H1 (cell line): Measurements from ENCODE around the gene HACD2. TPM values are rescaled to one million over a fixed set of nuclear protein-coding genes. Genes with fewer than 3 reads are reported as not detected.

ENCODE experiments used
- CTCF ChIA-PET: fragments of 300-600 bp; sonication (Branson Sonifier 250); formaldehyde crosslinking; loops from one replicate; lab custom pipeline; 2021; ENCODE audit not compliant: partially characterized antibody; lab: Charles Lee
- POLR2A ChIA-PET: fragments of 300-600 bp; sonication (Branson Sonifier 250); formaldehyde crosslinking; loops from one replicate; lab custom pipeline; 2021; ENCODE audit warnings: inconsistent platforms; ENCODE audit not compliant: partially characterized antibody; lab: Charles Lee
- DNase-seq, 2 experiments: peaks; one replicate each; pipeline versions ENCODE4 v3.0.0 to v3.0.0-alpha.2; 2010 to 2022; ENCODE audit warnings: low spot score in 2 of 2, low read depth in 1 of 2, mixed read lengths in 1 of 2
- FAIRE-seq: peaks from 2 replicates; lab custom pipeline; 2011; peaks lifted over from hg19 to GRCh38; lab: Jason Lieb, UNC
- H2AFZ ChIP-seq: 2 replicates; pipeline ENCODE4 v1.8.1; 2012; ENCODE audit warnings: low read length, inconsistent platforms
- H2AK5ac ChIP-seq: 2 replicates; pipeline ENCODE4 v1.6.1; 2013; ENCODE audit warnings: low read depth, low read length
- H2BK120ac ChIP-seq: replicated peaks from 2 replicates; pipeline ENCODE3; 2013; ENCODE audit warnings: low read depth, low read length, inconsistent platforms
- H2BK12ac ChIP-seq: 2 replicates; pipeline ENCODE4 v1.6.1; 2013; ENCODE audit warnings: low read depth, low read length
- H2BK15ac ChIP-seq: 2 replicates; pipeline ENCODE4 v1.6.1; 2013; ENCODE audit warnings: low read length
- H2BK20ac ChIP-seq: 2 replicates; pipeline ENCODE4 v1.6.1; 2013; ENCODE audit warnings: low read length
- H2BK5ac ChIP-seq: 2 replicates; pipeline ENCODE4 v1.6.1; 2013; ENCODE audit warnings: low read depth, low read length
- H3K14ac ChIP-seq: 2 replicates; pipeline ENCODE4 v1.6.1; 2013; ENCODE audit warnings: inconsistent platforms; ENCODE audit not compliant: insufficient read length
- H3K18ac ChIP-seq: 2 replicates; pipeline ENCODE4 v1.6.1; 2013; ENCODE audit warnings: low read length; ENCODE audit errors: extremely low read depth
- H3K23ac ChIP-seq: 2 replicates; pipeline ENCODE4 v1.6.1; 2013; ENCODE audit warnings: inconsistent platforms; ENCODE audit not compliant: insufficient read length
- H3K23me2 ChIP-seq: 2 replicates; pipeline ENCODE4 v1.6.1; 2013; ENCODE audit warnings: low read depth, low read length
- H3K27ac ChIP-seq: 2 replicates; pipeline ENCODE4 v1.6.1; 2011; ENCODE audit warnings: low read depth, low read length, inconsistent platforms
- H3K27me3 ChIP-seq, 4 experiments: replicated peaks in 1 of 4; 1 replicate in 1 of 4; 2 replicates in 3 of 4; pipeline versions ENCODE4 v1.6.1 to v1.8.1; 2011 to 2013; ENCODE audit warnings: low read length in 3 of 4, mild to moderate bottlenecking in 3 of 4, inconsistent platforms in 2 of 4, mixed read lengths in 2 of 4, moderate library complexity in 1 of 4; ENCODE audit not compliant: control insufficient read depth in 3 of 4, insufficient read depth in 3 of 4; ENCODE audit errors: extremely low read depth in 1 of 4
- H3K36me3 ChIP-seq, 4 experiments: 2 replicates each; pipeline versions ENCODE4 v1.6.1 to v1.8.1; 2011 to 2013; ENCODE audit warnings: mild to moderate bottlenecking in 4 of 4, low read length in 3 of 4, moderate library complexity in 2 of 4, control low read depth in 1 of 4, inconsistent platforms in 1 of 4; ENCODE audit not compliant: insufficient read depth in 4 of 4, control insufficient read depth in 2 of 4
- H3K4ac ChIP-seq: replicated peaks from 2 replicates; pipeline ENCODE3; 2013; ENCODE audit warnings: low read length, low read depth, mixed read lengths, inconsistent platforms; ENCODE audit not compliant: insufficient read length
- H3K4me1 ChIP-seq, 4 experiments: replicated peaks in 1 of 4; 1 replicate in 1 of 4; 2 replicates in 3 of 4; pipeline versions ENCODE4 v1.6.1 to v1.8.1; 2011 to 2013; ENCODE audit warnings: low read length in 3 of 4, inconsistent platforms in 2 of 4, mixed read lengths in 1 of 4; ENCODE audit not compliant: insufficient read depth in 4 of 4, control insufficient read depth in 3 of 4
- H3K4me2 ChIP-seq, 2 experiments: 2 replicates each; pipeline versions ENCODE4 v1.6.1 to v1.8.1; 2011 to 2013; ENCODE audit warnings: low read depth in 2 of 2, low read length in 2 of 2, control low read depth in 1 of 2, inconsistent platforms in 1 of 2, mild to moderate bottlenecking in 1 of 2; ENCODE audit not compliant: insufficient read depth in 1 of 2
- H3K4me3 ChIP-seq, 4 experiments: fragments of 200-600, 300-600 bp in 1 of 4; sonication (generic), shearing (Covaris generic), sonication (Bioruptor Twin) in 1 of 4; 2 replicates each; pipeline versions ENCODE4 v1.5.1 to v1.8.1; 2011 to 2016; ENCODE audit warnings: low read length in 4 of 4, low read depth in 3 of 4, control low read depth in 2 of 4, inconsistent platforms in 2 of 4, mild to moderate bottlenecking in 2 of 4, mixed read lengths in 1 of 4, moderate library complexity in 1 of 4; ENCODE audit not compliant: insufficient read depth in 2 of 4; ENCODE audit errors: extremely low read depth in 1 of 4
- H3K56ac ChIP-seq: replicated peaks from 2 replicates; pipeline ENCODE3; 2013; ENCODE audit warnings: low read depth, mild to moderate bottlenecking, mixed read lengths, low read length, inconsistent platforms; ENCODE audit not compliant: insufficient read length
- H3K79me1 ChIP-seq: 2 replicates; pipeline ENCODE4 v1.6.1; 2013; ENCODE audit warnings: low read depth, low read length, control low read depth
- H3K79me2 ChIP-seq, 2 experiments: 2 replicates each; pipeline versions ENCODE4 v1.6.1 to v1.8.1; 2012 to 2013; ENCODE audit warnings: low read length in 2 of 2, mild to moderate bottlenecking in 2 of 2, inconsistent platforms in 1 of 2; ENCODE audit not compliant: insufficient read depth in 2 of 2, control insufficient read depth in 1 of 2
- H3K9ac ChIP-seq, 4 experiments: replicated peaks in 1 of 4; 1 replicate in 1 of 4; 2 replicates in 3 of 4; pipeline versions ENCODE4 v1.6.1 to v1.8.1; 2011 to 2013; ENCODE audit warnings: low read depth in 3 of 4, low read length in 3 of 4, control low read depth in 2 of 4, mild to moderate bottlenecking in 2 of 4, moderate library complexity in 2 of 4, inconsistent platforms in 1 of 4; ENCODE audit errors: extremely low read depth in 1 of 4
- H3K9me3 ChIP-seq, 2 experiments: 2 replicates each; pipeline versions ENCODE4 v1.6.1 to v1.8.1; 2012 to 2013; ENCODE audit warnings: mild to moderate bottlenecking in 2 of 2, moderate library complexity in 2 of 2, control low read depth in 1 of 2, inconsistent platforms in 1 of 2, low read depth in 1 of 2, low read length in 1 of 2, mixed read lengths in 1 of 2; ENCODE audit not compliant: insufficient read depth in 2 of 2
- H4K20me1 ChIP-seq, 2 experiments: replicated peaks in 1 of 2; 2 replicates each; pipeline versions ENCODE3 to v1.8.1; 2011 to 2013; ENCODE audit warnings: inconsistent platforms in 2 of 2, low read length in 2 of 2, mild to moderate bottlenecking in 1 of 2; ENCODE audit not compliant: insufficient read depth in 2 of 2, control insufficient read depth in 1 of 2
- H4K5ac ChIP-seq: 2 replicates; pipeline ENCODE4 v1.6.1; 2013; ENCODE audit warnings: low read length, low read depth, mixed read lengths, inconsistent platforms; ENCODE audit not compliant: insufficient read length
- H4K8ac ChIP-seq: 2 replicates; pipeline ENCODE4 v1.8.0; 2013; ENCODE audit warnings: mild to moderate bottlenecking, moderate library complexity, low read length, inconsistent platforms; ENCODE audit not compliant: insufficient read depth; ENCODE audit errors: extremely low read depth
- H4K91ac ChIP-seq: replicated peaks from 2 replicates; pipeline ENCODE3; 2013; ENCODE audit warnings: low read length, mixed read lengths, inconsistent platforms; ENCODE audit not compliant: insufficient read length
- BACH1 ChIP-seq: IDR thresholded peaks from 2 replicates; pipeline ENCODE4 v1.6.1; 2012; ENCODE audit warnings: low read length, improper control_type of control experiment
- BCL11A ChIP-seq, 2 experiments: IDR thresholded peaks; one replicate each; pipeline ENCODE4 v1.6.1; 2011; ENCODE audit warnings: low read depth in 2 of 2, low read length in 2 of 2, mild to moderate bottlenecking in 2 of 2
- CBX5 ChIP-seq: fragments of 300-800, 300-1000 bp; sonication (generic); IDR thresholded peaks from 2 replicates; pipeline ENCODE4 v1.7.1; 2016; ENCODE audit warnings: antibody characterized with exemption, low read length, low read depth
- CEBPB ChIP-seq: IDR thresholded peaks from 2 replicates; pipeline ENCODE4 v1.6.1; 2012; ENCODE audit warnings: low read depth, low read length
- CHD1 ChIP-seq: IDR thresholded peaks from 2 replicates; pipeline ENCODE4 v1.6.1; 2012; ENCODE audit warnings: low read depth, low read length, improper control_type of control experiment
- GABPA ChIP-seq: IDR thresholded peaks from 2 replicates; pipeline ENCODE4 v1.6.1; 2011; ENCODE audit warnings: mild to moderate bottlenecking, low read length, moderate library complexity, borderline replicate concordance; ENCODE audit not compliant: insufficient read depth
- RAD21 ChIP-seq, 2 experiments: IDR thresholded peaks in 1 of 2; conservative IDR thresholded peaks in 1 of 2; 2 replicates each; pipeline ENCODE4 v1.6.1; 2011; ENCODE audit warnings: low read depth in 2 of 2, low read length in 2 of 2, improper control_type of control experiment in 1 of 2, inconsistent platforms in 1 of 2, mild to moderate bottlenecking in 1 of 2, moderate library complexity in 1 of 2
- RBBP5 ChIP-seq: IDR thresholded peaks from 2 replicates; pipeline ENCODE4 v1.7.1; 2012; ENCODE audit warnings: low read depth, mild to moderate bottlenecking, inconsistent platforms, low read length, moderate library complexity, borderline replicate concordance
- RNF2 ChIP-seq: fragments of 200-900, 300-1000 bp; sonication (generic); IDR thresholded peaks from 2 replicates; pipeline ENCODE4 v1.7.1; 2016; ENCODE audit warnings: borderline replicate concordance, low read depth, mild to moderate bottlenecking, antibody characterized with exemption, low read length; ENCODE audit not compliant: poor library complexity, severe bottlenecking; ENCODE audit errors: missing control alignments
- SAP30 ChIP-seq: fragments of 300-600 bp; sonication (generic); IDR thresholded peaks from 2 replicates; pipeline ENCODE4 v1.7.1; 2012; ENCODE audit warnings: low read length, moderate library complexity, mild to moderate bottlenecking, inconsistent platforms; ENCODE audit not compliant: insufficient read depth, insufficient replicate concordance
- SRF ChIP-seq: IDR thresholded peaks from 2 replicates; pipeline ENCODE4 v1.6.1; 2011; ENCODE audit warnings: mild to moderate bottlenecking, low read depth, low read length, moderate library complexity
- TAF1 ChIP-seq: IDR thresholded peaks from 2 replicates; pipeline ENCODE4 v1.6.1; 2011; ENCODE audit warnings: mild to moderate bottlenecking, low read depth, low read length
- YY1 ChIP-seq: IDR thresholded peaks from 2 replicates; pipeline ENCODE4 v1.6.1; 2011; ENCODE audit warnings: low read depth, mild to moderate bottlenecking, low read length
- WGBS, 2 experiments: shearing (Covaris generic) in 1 of 2; methylation state at CpG; one replicate each; pipeline versions ENCODE4 v1.1.6 to v1.1.7; 2013 to 2015; ENCODE audit warnings: low lambda C conversion rate in 2 of 2, mixed read lengths in 2 of 2, inconsistent platforms in 1 of 2, low coverage in 1 of 2, missing lambda C conversion rate in 1 of 2; ENCODE audit not compliant: insufficient replicate concordance in 2 of 2, insufficient coverage in 1 of 2, insufficient read length in 1 of 2; ENCODE audit errors: extremely low coverage in 1 of 2, missing lambda C conversion rate in 1 of 2; 5-methylcytosine and 5-hydroxymethylcytosine counted together
- polyA plus RNA-seq, 7 experiments: library from polyadenylated mRNA; depleted of rRNA in 3 of 7; stranded (reverse) in 5 of 7; unstranded in 2 of 7; fragments of >200 nt in 5 of 7; fragments of 200-250 nt in 2 of 7; gene quantifications; 1 replicate in 5 of 7; 2 replicates in 1 of 7; 4 replicates in 1 of 7; pipeline versions ENCODE4 v1.2.1 to v1.2.3, GENCODE V29; 2011 to 2013; ENCODE audit warnings: missing spikeins in 2 of 7, mixed read lengths in 2 of 7
- total RNA-seq: library from RNA; stranded (reverse); fragmentation: NEBNext Ultra II Directional; extraction: Animal tissue kit (Norgen Biotek cat#: 25700); gene quantifications from 2 replicates; pipeline ENCODE4 v1.2.1, GENCODE V29; 2021

Gene HACD2
- total and polyA plus RNA-seq, 2 of the 8 experiments (the other 6 are each of a cell fraction or from before 2014, with no cell fraction given), result 24.9 to 31.2 TPM

DNA sequence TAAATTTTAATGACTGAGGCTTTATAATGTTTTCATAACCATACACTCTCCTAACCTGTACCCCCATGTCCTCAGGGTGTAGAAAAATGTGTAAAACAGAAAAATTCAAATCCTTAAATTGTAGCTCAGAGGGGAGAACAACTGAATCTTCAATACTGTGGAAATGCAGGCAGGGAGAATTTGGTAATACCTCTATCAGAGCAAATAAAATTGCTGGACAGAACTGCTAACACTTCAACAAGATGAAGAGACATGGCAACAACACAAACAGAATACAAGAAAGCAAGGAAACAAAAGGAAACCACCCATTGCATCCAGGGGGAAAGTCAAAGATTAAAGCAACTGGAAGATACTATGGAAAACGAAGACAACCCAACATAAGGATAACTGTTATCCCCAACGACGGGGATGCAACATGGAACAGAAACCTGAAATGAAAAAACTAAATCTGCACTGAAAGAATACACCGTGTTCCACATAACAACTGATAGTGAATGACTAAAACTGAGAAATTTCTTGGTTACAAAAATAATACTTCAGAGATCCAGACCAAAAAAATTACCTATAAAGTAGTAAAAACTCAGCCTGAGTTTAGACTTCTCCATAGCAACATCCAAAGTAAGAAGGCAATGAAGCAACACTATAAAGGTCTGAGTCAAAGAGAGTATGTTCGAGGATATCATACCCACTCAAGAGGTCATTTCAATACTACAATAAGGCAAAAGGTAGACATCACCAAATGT lies 48.5 kb downstream of the HACD2 start:
- H3K14ac ChIP-seq, result no peak overlapping the region
- no peak overlapping the region for H4K8ac ChIP-seq
- no peaks in the 10 kb centered on the region for H3K9me3 ChIP-seq
- no peak overlapping the region for H3K4me2 ChIP-seq
- H3K79me1 ChIP-seq, result no peaks in the 10 kb centered on the region
- CTCF ChIA-PET, result no interaction called here
- no peak overlapping the region for H2AFZ ChIP-seq
- no peak overlapping the region for H3K4ac ChIP-seq
- no peak overlapping the region for H3K23ac ChIP-seq
- no peak overlapping the region for H3K4me3 ChIP-seq
- H3K56ac ChIP-seq, result no peak overlapping the region
- no peak overlapping the region for H2AK5ac ChIP-seq
- no peak overlapping the region for H2BK5ac ChIP-seq
- no peaks in the 10 kb centered on the region for H3K27me3 ChIP-seq
- H3K9ac ChIP-seq, result no peak overlapping the region
- H3K23me2 ChIP-seq, result no peaks in the 10 kb centered on the region
- H3K27ac ChIP-seq, result no peak overlapping the region
- no peak overlapping the region for H3K18ac ChIP-seq
- no peak overlapping the region for H2BK12ac ChIP-seq
- WGBS, 2 experiments, result 93% methylated on average over 5 of the region's 5 CpGs; no CpG with 5 or more reads in 1 of the 2 experiments
- H2BK120ac ChIP-seq, result no peak overlapping the region
- no peak for FAIRE-seq
- peaks cover 2 to 5% of the 10 kb centered on the region in 2 experiments for H4K20me1 ChIP-seq
- H2BK15ac ChIP-seq, result no peak overlapping the region
- no peak overlapping the region for H4K5ac ChIP-seq
- H3K79me2 ChIP-seq, result no peaks in the 10 kb centered on the region
- POLR2A ChIA-PET, result no interaction called here
- DNase-seq, result no peak
- no peaks in the 10 kb centered on the region for H3K4me1 ChIP-seq
- H2BK20ac ChIP-seq, result no peak overlapping the region
- H4K91ac ChIP-seq, result no peak overlapping the region
- no peaks in the 10 kb centered on the region for H3K36me3 ChIP-seq
- TF ChIP-seq CEBPB, result no peak
- no peak for TF ChIP-seq BCL11A (IDR thresholded peaks at IDR 0.05; ENCODE audit: low read depth in 2 of 2, low read length in 2 of 2)
- no peak for TF ChIP-seq GABPA
- no peak for TF ChIP-seq RNF2
- no peak for TF ChIP-seq TAF1
- TF ChIP-seq RAD21 (IDR thresholded peaks at IDR 0.05 in 1 of 2, conservative IDR thresholded peaks at IDR 0.05 in 1 of 2; ENCODE audit: low read depth in 2 of 2, low read length in 2 of 2), result no peak
- TF ChIP-seq CBX5, result no peak
- TF ChIP-seq SAP30, result no peak
- no peak for TF ChIP-seq SRF
- TF ChIP-seq CHD1, result no peak
- no peak for TF ChIP-seq YY1
- TF ChIP-seq RBBP5, result no peak
- no peak for TF ChIP-seq BACH1
